Body of pancreas (tissue), 4 donors: Measurements from ENCODE around the gene PCNX1. TPM values are rescaled to one million over a fixed set of nuclear protein-coding genes. Genes with fewer than 3 reads are reported as not detected.

Experiments
- ATAC-seq: fragments of 150-250 bp; one replicate; pipeline ENCODE4 v1.9.1; 2016
- DNase-seq, 4 donors: peaks; one replicate each; pipeline ENCODE4 v3.0.0-alpha.2; 2019
- H3K27ac ChIP-seq, 4 donors: fragments of 200-600 bp; sonication (generic); 1 replicate in 3 of 4; 2 replicates in 1 of 4; pipeline versions ENCODE4 v1.5.1 to v1.6.1; 2016 to 2019; ENCODE audit warnings: mild to moderate bottlenecking in 1 of 4, mixed read lengths in 1 of 4, moderate library complexity in 1 of 4
- H3K27me3 ChIP-seq, 2 donors: fragments of 200-600 bp; sonication (generic); one replicate each; pipeline ENCODE4 v1.6.0; 2016; ENCODE audit warnings: mild to moderate bottlenecking in 1 of 2
- H3K36me3 ChIP-seq, 2 donors: fragments of 200-600 bp; sonication (generic); replicated peaks in 1 of 2; 2 replicates each; pipeline ENCODE4 v1.5.1; 2016; ENCODE audit warnings: low read depth in 2 of 2; ENCODE audit not compliant: insufficient read depth in 1 of 2
- H3K4me1 ChIP-seq: fragments of 200-600 bp; sonication (generic); one replicate; pipeline ENCODE4 v1.6.0; 2016
- H3K4me3 ChIP-seq, 2 donors: fragments of 200-600 bp; sonication (generic); 1 replicate in 1 of 2; 2 replicates in 1 of 2; pipeline ENCODE4 v1.5.1; 2016 to 2019
- H3K9me3 ChIP-seq, 3 donors: fragments of 200-600 bp; sonication (generic); 1 replicate in 2 of 3; 2 replicates in 1 of 3; pipeline ENCODE4 v1.5.1; 2016
- CTCF ChIP-seq, 7 experiments: fragments of 450-650 bp in 4 of 7; fragments of 200-600 bp in 3 of 7; sonication (generic) in 3 of 7; IDR thresholded peaks; one replicate each; pipeline ENCODE4 v1.5.1; 2016 to 2019; ENCODE audit warnings: antibody characterized with exemption in 7 of 7
- POLR2A ChIP-seq, 3 donors: fragments of 450-650 bp; IDR thresholded peaks; one replicate each; pipeline ENCODE4 v1.6.1; 2016; ENCODE audit warnings: antibody characterized with exemption in 3 of 3, mild to moderate bottlenecking in 2 of 3
- WGBS, 2 donors: methylation state at CpG; one replicate each; pipeline ENCODE4 v1.1.5; 2017; 5-methylcytosine and 5-hydroxymethylcytosine counted together
- intact Hi-C: fragments of 100-400 bp; cut with DNase I; formaldehyde crosslinking; loops from one replicate; pipeline ENCODE4 v1.15.1; 2023
- total RNA-seq, 2 donors: library from RNA; depleted of rRNA; stranded (reverse); fragments of >200 nt; gene quantifications; one replicate each; pipeline ENCODE4 v1.1.0, GENCODE V29; 2016

Gene PCNX1
- total RNA-seq, 2 donors from 2014 or later: 25.4 to 94.3 TPM

DNA sequence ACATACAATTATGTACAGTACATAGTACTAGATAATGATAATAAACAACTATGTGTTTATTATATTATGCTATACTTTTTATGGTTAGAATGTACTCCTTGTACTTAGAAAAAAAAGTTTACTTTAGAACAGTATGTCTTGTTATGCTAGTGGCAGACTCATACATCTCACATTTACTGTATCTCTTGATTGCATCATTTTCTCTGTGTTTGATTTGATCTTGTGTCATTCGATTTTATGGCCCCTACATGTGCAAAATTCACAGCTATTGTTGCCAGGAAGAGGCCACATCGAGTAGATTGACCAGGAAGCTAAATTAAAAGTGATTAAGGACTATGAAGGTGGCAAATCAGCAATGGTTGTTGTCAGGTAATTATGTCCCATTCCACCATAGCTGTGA, 153.0 kb downstream of the PCNX1 start:
- Histone ChIP-seq H3K4me3 (no peak overlapping the region), H3K36me3 (peaks cover 6 to 10% of the 10 kb centered on the region in 2 donors), H3K9me3 (no peaks in the 10 kb centered on the region), H3K4me1 (no peaks in the 10 kb centered on the region), H3K27me3 (no peaks in the 10 kb centered on the region), H3K27ac (no peak overlapping the region)
- ATAC-seq (no peak), DNase-seq (no peak)
- intact Hi-C loops: no loop called here
- TF ChIP-seq CTCF (IDR thresholded peaks at IDR 0.05): no peak
- TF ChIP-seq POLR2A (IDR thresholded peaks at IDR 0.05): no peak
- WGBS, 2 donors: 64 to 69% methylated on average over 2 of the region's 2 CpGs

GRCh38 chr14:71060825-71061455, 153.7 kb downstream of the PCNX1 start:
- H3K9me3 ChIP-seq: no peaks in the 10 kb centered on the region
- 65 to 71% methylated on average over 2 of the region's 2 CpGs for WGBS, 2 donors
- H3K4me3 ChIP-seq: no peak overlapping the region
- no peak for DNase-seq
- H3K27ac ChIP-seq: no peak overlapping the region
- intact Hi-C loops: no loop called here
- TF ChIP-seq CTCF (IDR thresholded peaks at IDR 0.05) (no peak), POLR2A (IDR thresholded peaks at IDR 0.05) (no peak)
- H3K27me3 ChIP-seq: no peaks in the 10 kb centered on the region
- peaks cover 6 to 10% of the 10 kb centered on the region in 2 donors for H3K36me3 ChIP-seq
- H3K4me1 ChIP-seq: no peaks in the 10 kb centered on the region
- no peak for ATAC-seq

GRCh38 chr14:71061458-71061857, 154.2 kb downstream of the PCNX1 start:
- 92 to 100% methylated on average over 1 of the region's 1 CpG for WGBS, 2 donors
- no peaks in the 10 kb centered on the region for H3K9me3 ChIP-seq
- no peak for TF ChIP-seq CTCF (IDR thresholded peaks at IDR 0.05)
- TF ChIP-seq POLR2A (IDR thresholded peaks at IDR 0.05): no peak
- DNase-seq (no peak), ATAC-seq (no peak)
- no peaks in the 10 kb centered on the region for H3K27me3 ChIP-seq
- H3K27ac ChIP-seq: no peak overlapping the region
- no peak overlapping the region for H3K4me3 ChIP-seq
- peaks cover 6 to 10% of the 10 kb centered on the region in 2 donors for H3K36me3 ChIP-seq
- intact Hi-C loops: no loop called here
- no peaks in the 10 kb centered on the region for H3K4me1 ChIP-seq

GRCh38 chr14:71062581-71063303, 155.5 kb downstream of the PCNX1 start:
- TF ChIP-seq CTCF (IDR thresholded peaks at IDR 0.05): no peak
- TF ChIP-seq POLR2A (IDR thresholded peaks at IDR 0.05): no peak

More at GRCh38 chr14:71062581-71063303, 155.5 kb downstream of the PCNX1 start:
- Histone ChIP-seq H3K27me3 (no peaks in the 10 kb centered on the region), H3K27ac (no peak overlapping the region), H3K36me3 (peaks cover 6% of the 10 kb centered on the region in 2 donors), H3K4me3 (no peak overlapping the region), H3K9me3 (no peaks in the 10 kb centered on the region), H3K4me1 (no peaks in the 10 kb centered on the region)
- no peak for ATAC-seq
- intact Hi-C loops: no loop called here
- WGBS, 2 donors: 91 to 97% methylated on average over 5 of the region's 5 CpGs
- no peak for DNase-seq
